ENCODE results near the gene SNCB. TPM values are rescaled to one million over a fixed set of nuclear protein-coding genes. Genes with fewer than 3 reads are reported as not detected.
A peak's percentile ranks its signal among the peaks of the same experiment; 100 is the strongest.

Gene SNCB
- total RNA-seq (2021; ENCODE audit: unreplicated experiment) (not detected), Bru-seq, nascent RNA (percentile 10 among the genes with signal in this experiment), BruChase-seq, experiment 1, labeled RNA remaining after a 6-hour chase (not detected), BruChase-seq, experiment 2, labeled RNA remaining after a 2-hour chase (not detected)
- not detected in 2 replicates for polyA plus RNA-seq (2012)
- long read RNA-seq, result 0 reads

DNA sequence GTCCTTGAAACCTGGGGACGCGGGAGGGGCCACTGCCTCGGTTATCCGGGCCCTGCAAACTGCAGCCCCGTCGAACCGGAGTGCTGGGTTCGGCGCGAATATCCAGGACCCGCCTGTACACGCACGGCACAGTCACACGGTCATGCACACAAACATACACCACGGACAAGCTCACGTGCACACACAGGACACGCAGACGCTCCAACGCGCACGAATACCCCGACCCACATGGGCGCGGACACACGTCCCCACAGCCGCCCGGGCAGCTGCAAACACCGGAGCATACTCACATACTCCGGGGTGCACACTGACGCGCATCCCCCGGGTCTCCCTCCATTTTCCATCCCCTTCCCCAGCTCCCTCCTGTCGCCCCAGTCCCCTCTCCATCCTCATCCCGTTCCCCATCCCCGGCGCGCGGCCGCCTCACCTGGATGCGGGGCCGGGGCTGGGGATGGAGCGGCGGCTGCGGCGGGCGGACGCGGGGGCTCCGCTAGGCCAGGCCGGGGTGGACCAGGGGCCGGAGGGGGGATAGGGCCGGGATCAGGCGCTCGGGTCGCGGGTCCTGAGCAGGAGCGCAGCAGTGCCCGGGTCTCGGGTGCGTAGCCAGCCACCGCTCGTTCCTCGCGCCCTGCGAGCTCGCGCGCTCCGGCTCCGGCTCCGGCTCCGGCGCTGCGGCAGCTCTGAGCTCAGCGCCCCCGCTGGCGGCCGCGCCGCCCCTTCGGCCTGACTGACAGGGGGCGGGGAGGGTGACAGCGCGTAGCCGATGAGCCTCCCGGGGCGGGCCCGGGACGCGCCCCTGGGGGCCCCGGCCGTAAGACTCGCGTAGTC is at the start of gene SNCB, which contains the start of gene EIF4E1B:
TSS of gene SNCB (minus strand) at position 682 of the 828 bp plus-strand sequence. CDS start 880 bp downstream, outside the sequence.
TSS of gene EIF4E1B (plus strand) at position 823 of the 828 bp plus-strand sequence. CDS start 12,113 bp downstream, outside the sequence.
- DNase-seq (ENCODE audit: low read depth, low spot score) (no peak), ATAC-seq (no peak)
- POLR2A ChIA-PET, result no interaction called here
- RAD21 ChIA-PET (ENCODE audit: low non-redundant PET in 1 of 2, low total read pairs in 2 of 2, uncharacterized antibody in 2 of 2, unreplicated experiment in 2 of 2), result no interaction called here
- Histone ChIP-seq H3K9ac (ENCODE audit: low read length) (no peak within 1 kb of the TSS), H4K20me1 (ENCODE audit: insufficient read depth) (no peaks in the 10 kb centered on the region), H2AFZ (ENCODE audit: low read depth, low read length, poor library complexity, severe bottlenecking) (no peak within 1 kb of the TSS), H3K4me2 (ENCODE audit: low read length) (no peak within 1 kb of the TSS), H3K27me3 (ENCODE audit: insufficient read depth, low read length) (peaks cover 5% of the 10 kb centered on the region; the same call in 1 of the 2 replicates), H3K27ac (ENCODE audit: low read depth, low read length) (no peak within 1 kb of the TSS), H3K4me3 (replicated peaks in 1 of 2; ENCODE audit: low read depth in 1 of 2, low read length in 2 of 2) (no peak within 1 kb of the TSS), H3K79me2 (ENCODE audit: insufficient read depth, low read length) (no peaks in the 10 kb centered on the region), H3K9me2 (ENCODE audit: insufficient read depth) (no peaks in the 10 kb centered on the region), H3K4me1 (ENCODE audit: control insufficient read depth in 1 of 2, insufficient read depth in 2 of 2, low read length in 2 of 2) (peaks cover 0 to 18% of the 10 kb centered on the region in 2 experiments; a peak in 2 of 4 replicates), H3K36me3 (ENCODE audit: control insufficient read depth in 1 of 2, insufficient read depth in 2 of 2, low read length in 2 of 2) (no peaks in the 10 kb centered on the region), H3K9me3 (ENCODE audit: control insufficient read depth in 1 of 2, insufficient read depth in 1 of 2, low read depth in 1 of 2, low read length in 2 of 2) (no peaks in the 10 kb centered on the region)
- CTCF ChIA-PET, result no interaction called here
- TF ChIP-seq ZNF274 (IDR thresholded peaks at IDR 0.05; ENCODE audit: low read depth, low read length) (no peak), CEBPB (IDR thresholded peaks at IDR 0.05; ENCODE audit: low read depth) (no peak), ELF1 (IDR thresholded peaks at IDR 0.05; ENCODE audit: borderline replicate concordance, low read depth) (no peak)
- TF ChIP-seq, protein P1, sequence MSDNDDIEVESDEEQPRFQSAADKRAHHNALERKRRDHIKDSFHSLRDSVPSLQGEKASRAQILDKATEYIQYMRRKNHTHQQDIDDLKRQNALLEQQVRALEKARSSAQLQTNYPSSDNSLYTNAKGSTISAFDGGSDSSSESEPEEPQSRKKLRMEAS (IDR thresholded peaks at IDR 0.05), result no peak
- intact Hi-C loops (cut with micrococcal nuclease), result no loop called here
- BruUV-seq (replicated peaks), result no TSS peak

DNA sequence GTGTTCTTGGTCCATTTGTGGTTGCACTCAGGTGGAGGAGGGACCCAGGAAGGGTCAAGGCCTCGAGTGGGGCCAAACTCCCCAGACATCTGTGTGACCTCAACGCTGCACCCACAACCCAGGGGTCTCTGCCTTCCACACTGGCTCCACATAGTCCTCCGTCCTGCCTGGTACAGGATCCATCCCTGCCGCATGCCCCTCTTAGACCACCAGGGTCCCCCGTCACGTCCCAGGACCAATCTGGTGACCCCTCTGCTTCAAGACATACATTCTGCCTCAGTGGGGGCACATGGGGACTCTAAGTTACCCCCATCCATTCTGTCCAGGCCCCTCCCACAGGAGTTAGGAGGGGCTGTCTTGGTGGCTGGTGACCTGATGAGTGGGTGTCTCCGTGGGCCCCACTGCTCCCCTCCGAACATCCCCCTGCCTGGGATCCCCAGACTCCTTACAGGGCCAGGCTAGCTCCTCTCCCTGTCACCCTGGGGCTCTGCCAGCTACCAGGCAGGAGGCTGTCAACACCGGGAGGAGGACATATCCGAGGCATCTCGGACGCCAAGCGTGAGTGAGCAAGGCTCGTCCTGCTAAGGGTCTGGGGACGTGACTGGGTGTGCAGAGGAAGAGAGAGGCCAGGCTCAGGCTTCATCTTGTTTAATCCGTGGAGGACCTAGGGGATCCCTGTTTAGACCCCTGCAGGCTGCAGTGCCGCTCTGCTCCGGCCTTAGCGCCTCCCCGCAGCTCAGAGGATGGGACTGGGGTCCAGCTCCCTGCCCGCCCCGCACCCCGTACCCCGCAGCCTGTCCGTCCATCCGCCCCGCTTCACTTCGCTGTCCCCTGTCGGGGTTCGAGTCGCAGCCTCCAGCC is 49.3 kb upstream of the SNCB start:
- H3K79me2 ChIP-seq (ENCODE audit: insufficient read depth, low read length), result no peaks in the 10 kb centered on the region
- no peak overlapping the region for H3K9ac ChIP-seq (ENCODE audit: low read length)
- DNase-seq (ENCODE audit: low read depth, low spot score) (no peak), ATAC-seq (no peak)
- H4K20me1 ChIP-seq (ENCODE audit: insufficient read depth), result no peaks in the 10 kb centered on the region
- no peak overlapping the region for H3K4me2 ChIP-seq (ENCODE audit: low read length)
- H3K4me1 ChIP-seq (ENCODE audit: control insufficient read depth in 1 of 2, insufficient read depth in 2 of 2, low read length in 2 of 2), result peaks cover 7 to 16% of the 10 kb centered on the region in 2 experiments
- no TSS peak for BruUV-seq (replicated peaks)
- POLR2A ChIA-PET, result no interaction called here
- H3K36me3 ChIP-seq (ENCODE audit: control insufficient read depth in 1 of 2, insufficient read depth in 2 of 2, low read length in 2 of 2), result no peaks in the 10 kb centered on the region
- no peaks in the 10 kb centered on the region for H3K9me2 ChIP-seq (ENCODE audit: insufficient read depth)
- H3K4me3 ChIP-seq (replicated peaks in 1 of 2; ENCODE audit: low read depth in 1 of 2, low read length in 2 of 2), result no peak overlapping the region
- peaks cover 8% of the 10 kb centered on the region; the same call in 1 of the 2 replicates for H3K27me3 ChIP-seq (ENCODE audit: insufficient read depth, low read length)
- no peak overlapping the region for H2AFZ ChIP-seq (ENCODE audit: low read depth, low read length, poor library complexity, severe bottlenecking)
- TF ChIP-seq TCF7L2 (IDR thresholded peaks at IDR 0.05; ENCODE audit: borderline replicate concordance, extremely low read depth, insufficient read depth, insufficient read length) (no peak), JUND (IDR thresholded peaks at IDR 0.05) (no peak), RAD21 (IDR thresholded peaks at IDR 0.05; ENCODE audit: low read depth) (no peak), EZH2phosphoT487 (IDR thresholded peaks at IDR 0.05; ENCODE audit: borderline replicate concordance) (no peak), YY1 (IDR thresholded peaks at IDR 0.05; ENCODE audit: extremely low read depth, insufficient replicate concordance, low read depth, low read length) (no peak)
- TF ChIP-seq, protein P1 (IDR thresholded peaks at IDR 0.05), result no peak
- TF ChIP-seq, protein P2, sequence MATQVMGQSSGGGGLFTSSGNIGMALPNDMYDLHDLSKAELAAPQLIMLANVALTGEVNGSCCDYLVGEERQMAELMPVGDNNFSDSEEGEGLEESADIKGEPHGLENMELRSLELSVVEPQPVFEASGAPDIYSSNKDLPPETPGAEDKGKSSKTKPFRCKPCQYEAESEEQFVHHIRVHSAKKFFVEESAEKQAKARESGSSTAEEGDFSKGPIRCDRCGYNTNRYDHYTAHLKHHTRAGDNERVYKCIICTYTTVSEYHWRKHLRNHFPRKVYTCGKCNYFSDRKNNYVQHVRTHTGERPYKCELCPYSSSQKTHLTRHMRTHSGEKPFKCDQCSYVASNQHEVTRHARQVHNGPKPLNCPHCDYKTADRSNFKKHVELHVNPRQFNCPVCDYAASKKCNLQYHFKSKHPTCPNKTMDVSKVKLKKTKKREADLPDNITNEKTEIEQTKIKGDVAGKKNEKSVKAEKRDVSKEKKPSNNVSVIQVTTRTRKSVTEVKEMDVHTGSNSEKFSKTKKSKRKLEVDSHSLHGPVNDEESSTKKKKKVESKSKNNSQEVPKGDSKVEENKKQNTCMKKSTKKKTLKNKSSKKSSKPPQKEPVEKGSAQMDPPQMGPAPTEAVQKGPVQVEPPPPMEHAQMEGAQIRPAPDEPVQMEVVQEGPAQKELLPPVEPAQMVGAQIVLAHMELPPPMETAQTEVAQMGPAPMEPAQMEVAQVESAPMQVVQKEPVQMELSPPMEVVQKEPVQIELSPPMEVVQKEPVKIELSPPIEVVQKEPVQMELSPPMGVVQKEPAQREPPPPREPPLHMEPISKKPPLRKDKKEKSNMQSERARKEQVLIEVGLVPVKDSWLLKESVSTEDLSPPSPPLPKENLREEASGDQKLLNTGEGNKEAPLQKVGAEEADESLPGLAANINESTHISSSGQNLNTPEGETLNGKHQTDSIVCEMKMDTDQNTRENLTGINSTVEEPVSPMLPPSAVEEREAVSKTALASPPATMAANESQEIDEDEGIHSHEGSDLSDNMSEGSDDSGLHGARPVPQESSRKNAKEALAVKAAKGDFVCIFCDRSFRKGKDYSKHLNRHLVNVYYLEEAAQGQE (IDR thresholded peaks at IDR 0.05; ENCODE audit: low read depth), result no peak
- H3K9me3 ChIP-seq (ENCODE audit: control insufficient read depth in 1 of 2, insufficient read depth in 1 of 2, low read depth in 1 of 2, low read length in 2 of 2), result no peaks in the 10 kb centered on the region
- intact Hi-C loops (cut with micrococcal nuclease), result loop anchor here (5.0 kb wide), 1 partner anchor 268 kb away; no protein-coding TSS in a partner anchor
- H3K27ac ChIP-seq (ENCODE audit: low read depth, low read length), result no peak overlapping the region
- RAD21 ChIA-PET (ENCODE audit: low non-redundant PET in 1 of 2, low total read pairs in 2 of 2, uncharacterized antibody in 2 of 2, unreplicated experiment in 2 of 2), result no interaction called here
- CTCF ChIA-PET, result no interaction called here

All from HCT116 (cell line).